ENCODE results near the gene LLGL2. TPM values are rescaled to one million over a fixed set of nuclear protein-coding genes. Genes with fewer than 3 reads are reported as not detected.

The LLGL2 gene
- total and polyA plus RNA-seq, 2 donors (not counting 1 experiment from before 2014, with no cell fraction given): 40.6 to 52.0 TPM

- intact Hi-C loops (cut with micrococcal nuclease): no loop called here
- POLR2A ChIA-PET: interaction anchor here (0.9 kb wide), 1 partner anchor 18 kb away, joined by 3 read pairs; no protein-coding TSS in a partner anchor
- no peaks in the 10 kb centered on the region for H3K9me3 ChIP-seq (ENCODE audit: control extremely low read depth in 1 of 3, control insufficient read depth in 2 of 3, insufficient read depth in 1 of 3, low read length in 2 of 3)
- H3K27ac Mint-ChIP-seq: no peak overlapping the region
- CTCF ChIA-PET: interaction anchor here (1.6 kb wide), 1 partner anchor 11 kb away, joined by 4 read pairs; no protein-coding TSS in a partner anchor
- H3K27me3 Mint-ChIP-seq: no peaks in the 10 kb centered on the region
- H3K4me2 ChIP-seq (replicated peaks; ENCODE audit: low read depth, low read length, poor library complexity, severe bottlenecking): no peak overlapping the region
- DNase-seq (no peak), ATAC-seq (ENCODE audit: low read depth) (no peak)
- no peaks in the 10 kb centered on the region for H3K36me3 ChIP-seq (replicated peaks in 1 of 2; ENCODE audit: control extremely low read depth in 1 of 2, control insufficient read depth in 1 of 2, extremely low read depth in 1 of 2, insufficient read depth in 2 of 2, low read length in 1 of 2)
- no peak overlapping the region for H3K4me3 Mint-ChIP-seq
- H3K4me1 Mint-ChIP-seq: peaks cover 3% of the 10 kb centered on the region
- 92% methylated on average over 2 of the region's 8 CpGs for WGBS (ENCODE audit: insufficient coverage)
- H3K9me3 Mint-ChIP-seq (ENCODE audit: insufficient read depth): no peaks in the 10 kb centered on the region
- no peak overlapping the region for H3K4me3 ChIP-seq (ENCODE audit: control extremely low read depth in 1 of 5, extremely low read depth in 1 of 5, insufficient read depth in 1 of 5, low read depth in 2 of 5, low read length in 4 of 5)
- no peak overlapping the region for H3K27ac ChIP-seq (ENCODE audit: low read length in 2 of 2)
- no peaks in the 10 kb centered on the region for H3K4me1 ChIP-seq (ENCODE audit: control insufficient read depth in 2 of 2, insufficient read depth in 2 of 2, low read length in 2 of 2)
- TF ChIP-seq CTCF (IDR thresholded peaks at IDR 0.05) (no peak), EZH2 (IDR thresholded peaks at IDR 0.05; ENCODE audit: borderline replicate concordance, insufficient read depth, low read depth, low read length, poor library complexity, severe bottlenecking) (no peak)
- H3K27me3 ChIP-seq (replicated peaks in 1 of 4; ENCODE audit: control extremely low read depth in 1 of 4, control insufficient read depth in 3 of 4, insufficient read depth in 4 of 4, low read length in 3 of 4): no peaks in the 10 kb centered on the region
- H3K9ac ChIP-seq (ENCODE audit: low read length): no peak overlapping the region
- no peaks in the 10 kb centered on the region for H4K20me1 ChIP-seq (ENCODE audit: control insufficient read depth, insufficient read depth, low read length, poor library complexity, severe bottlenecking)
- H3K79me2 ChIP-seq (ENCODE audit: control insufficient read depth, insufficient read depth, low read length): no peaks in the 10 kb centered on the region
- no peak overlapping the region for H2AFZ ChIP-seq (ENCODE audit: insufficient read depth, low read depth, low read length, poor library complexity, severe bottlenecking)
Observed at GRCh38 chr17:75553295-75554110, 28.0 kb downstream of the LLGL2 start.

GRCh38 chr17:75555679-75556153 is 30.2 kb downstream of the LLGL2 start:
- H3K79me2 ChIP-seq (ENCODE audit: control insufficient read depth, insufficient read depth, low read length): no peaks in the 10 kb centered on the region
- CTCF ChIA-PET: no interaction called here
- H3K4me1 Mint-ChIP-seq: no peaks in the 10 kb centered on the region
- intact Hi-C loops (cut with micrococcal nuclease): no loop called here
- H4K20me1 ChIP-seq (ENCODE audit: control insufficient read depth, insufficient read depth, low read length, poor library complexity, severe bottlenecking): no peaks in the 10 kb centered on the region
- no peak overlapping the region for H3K4me3 ChIP-seq (ENCODE audit: control extremely low read depth in 1 of 5, extremely low read depth in 1 of 5, insufficient read depth in 1 of 5, low read depth in 2 of 5, low read length in 4 of 5)
- H3K9me3 ChIP-seq (ENCODE audit: control extremely low read depth in 1 of 3, control insufficient read depth in 2 of 3, insufficient read depth in 1 of 3, low read length in 2 of 3): no peaks in the 10 kb centered on the region
- H3K27me3 Mint-ChIP-seq: no peaks in the 10 kb centered on the region
- 92% methylated on average over 19 of the region's 21 CpGs for WGBS (ENCODE audit: insufficient coverage)
- POLR2A ChIA-PET: no interaction called here
- no peak overlapping the region for H3K4me3 Mint-ChIP-seq
- ATAC-seq (ENCODE audit: low read depth): no peak
- H3K4me2 ChIP-seq (replicated peaks; ENCODE audit: low read depth, low read length, poor library complexity, severe bottlenecking): no peak overlapping the region
- no peaks in the 10 kb centered on the region for H3K27me3 ChIP-seq (replicated peaks in 1 of 4; ENCODE audit: control extremely low read depth in 1 of 4, control insufficient read depth in 3 of 4, insufficient read depth in 4 of 4, low read length in 3 of 4)
- H2AFZ ChIP-seq (ENCODE audit: insufficient read depth, low read depth, low read length, poor library complexity, severe bottlenecking): no peak overlapping the region
- H3K9ac ChIP-seq (ENCODE audit: low read length): no peak overlapping the region
- no peak overlapping the region for H3K27ac ChIP-seq (ENCODE audit: low read length in 2 of 2)
- H3K4me1 ChIP-seq (ENCODE audit: control insufficient read depth in 2 of 2, insufficient read depth in 2 of 2, low read length in 2 of 2): no peaks in the 10 kb centered on the region
- no peak for TF ChIP-seq CTCF (IDR thresholded peaks at IDR 0.05)
- no peak for TF ChIP-seq EZH2 (IDR thresholded peaks at IDR 0.05; ENCODE audit: borderline replicate concordance, insufficient read depth, low read depth, low read length, poor library complexity, severe bottlenecking)
- no peaks in the 10 kb centered on the region for H3K9me3 Mint-ChIP-seq (ENCODE audit: insufficient read depth)
- H3K27ac Mint-ChIP-seq: no peak overlapping the region
- DNase-seq: no peak
- H3K36me3 ChIP-seq (replicated peaks in 1 of 2; ENCODE audit: control extremely low read depth in 1 of 2, control insufficient read depth in 1 of 2, extremely low read depth in 1 of 2, insufficient read depth in 2 of 2, low read length in 1 of 2): no peaks in the 10 kb centered on the region
